ENCODE measurements around the gene KCNB1. TPM values are rescaled to one million over a fixed set of nuclear protein-coding genes. Genes with fewer than 3 reads are reported as not detected.

Gene KCNB1
- total RNA-seq, 1 experiment from 2014 or later: 0.09 TPM

DNA sequence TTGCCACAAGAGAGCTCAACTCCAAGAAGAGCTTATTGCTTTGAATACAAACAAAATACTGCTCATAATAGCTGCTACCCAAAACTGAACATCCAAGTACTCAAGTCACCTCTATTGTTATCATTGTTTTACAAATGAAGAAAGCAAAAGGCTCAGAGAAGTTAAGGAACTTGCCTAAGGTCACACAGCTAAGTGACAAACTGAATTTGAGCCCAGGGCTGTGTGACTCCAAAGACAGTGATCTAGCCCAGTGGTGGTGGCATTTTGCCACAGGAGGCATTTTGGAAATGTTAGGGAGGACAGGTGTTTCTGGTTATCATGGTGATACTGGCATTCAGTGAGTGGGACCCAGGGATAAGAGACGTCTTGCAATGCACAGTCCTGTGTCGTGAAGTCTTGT, 79.5 kb downstream of the KCNB1 start:
- peaks cover 12% of the 10 kb centered on the region; the same call in 1 of the 2 replicates for H3K9me3 ChIP-seq
- TF ChIP-seq, protein P1, sequence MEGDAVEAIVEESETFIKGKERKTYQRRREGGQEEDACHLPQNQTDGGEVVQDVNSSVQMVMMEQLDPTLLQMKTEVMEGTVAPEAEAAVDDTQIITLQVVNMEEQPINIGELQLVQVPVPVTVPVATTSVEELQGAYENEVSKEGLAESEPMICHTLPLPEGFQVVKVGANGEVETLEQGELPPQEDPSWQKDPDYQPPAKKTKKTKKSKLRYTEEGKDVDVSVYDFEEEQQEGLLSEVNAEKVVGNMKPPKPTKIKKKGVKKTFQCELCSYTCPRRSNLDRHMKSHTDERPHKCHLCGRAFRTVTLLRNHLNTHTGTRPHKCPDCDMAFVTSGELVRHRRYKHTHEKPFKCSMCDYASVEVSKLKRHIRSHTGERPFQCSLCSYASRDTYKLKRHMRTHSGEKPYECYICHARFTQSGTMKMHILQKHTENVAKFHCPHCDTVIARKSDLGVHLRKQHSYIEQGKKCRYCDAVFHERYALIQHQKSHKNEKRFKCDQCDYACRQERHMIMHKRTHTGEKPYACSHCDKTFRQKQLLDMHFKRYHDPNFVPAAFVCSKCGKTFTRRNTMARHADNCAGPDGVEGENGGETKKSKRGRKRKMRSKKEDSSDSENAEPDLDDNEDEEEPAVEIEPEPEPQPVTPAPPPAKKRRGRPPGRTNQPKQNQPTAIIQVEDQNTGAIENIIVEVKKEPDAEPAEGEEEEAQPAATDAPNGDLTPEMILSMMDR (IDR thresholded peaks at IDR 0.05; ENCODE audit: insufficient read depth in 1 of 2, low read depth in 1 of 2, low read length in 1 of 2, severe bottlenecking in 1 of 2, unreplicated experiment in 1 of 2): no peak
- H3K36me3 Mint-ChIP-seq (ENCODE audit: insufficient read depth, unreplicated experiment): no peaks in the 10 kb centered on the region
- no peaks in the 10 kb centered on the region for H3K27me3 ChIP-seq (replicated peaks; ENCODE audit: control insufficient read depth, insufficient read depth, low read length)
- no peak overlapping the region for H3K4me3 ChIP-seq (ENCODE audit: low read depth, low read length)
- no TSS peak for BruUV-seq (replicated peaks)
- no peaks in the 10 kb centered on the region for H3K4me1 ChIP-seq
- POLR2A ChIA-PET: no interaction called here
- no peak overlapping the region for H3K27ac Mint-ChIP-seq (ENCODE audit: unreplicated experiment)
- no peaks in the 10 kb centered on the region for H3K36me3 ChIP-seq (ENCODE audit: control insufficient read depth, insufficient read depth, low read length)
- H3K9me3 Mint-ChIP-seq (ENCODE audit: unreplicated experiment): peaks cover 25% of the 10 kb centered on the region
- H3K4me3 Mint-ChIP-seq (ENCODE audit: unreplicated experiment): no peak overlapping the region
- no peak for DNase-seq
- H3K27me3 Mint-ChIP-seq (ENCODE audit: insufficient read depth, unreplicated experiment): no peaks in the 10 kb centered on the region
- CTCF ChIA-PET: no interaction called here
- peaks cover 6% of the 10 kb centered on the region for H3K4me1 Mint-ChIP-seq (ENCODE audit: low read depth, unreplicated experiment)
- intact Hi-C loops (cut with micrococcal nuclease; ENCODE audit: unreplicated experiment): no loop called here

DNA sequence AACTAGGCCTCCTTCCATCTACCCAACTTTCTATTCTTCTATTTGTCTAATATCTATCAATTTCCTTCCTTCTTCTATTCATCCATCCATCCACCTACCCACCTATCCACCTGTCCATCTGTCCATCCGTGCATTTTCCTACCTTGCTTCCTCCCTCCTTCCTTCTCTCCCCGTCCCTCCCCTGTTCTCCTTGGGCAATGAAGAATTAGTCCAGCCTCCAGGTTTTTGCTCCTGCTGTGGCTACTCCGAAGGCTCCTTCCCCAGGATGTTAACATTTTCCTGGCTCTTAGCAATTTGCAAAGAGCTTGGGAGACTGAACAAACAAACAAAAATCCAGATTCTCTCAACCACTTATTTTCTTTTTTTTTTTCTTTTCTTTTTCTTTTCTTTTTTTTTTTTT, 81.6 kb downstream of the KCNB1 start:
- CTCF ChIA-PET: no interaction called here

DNA sequence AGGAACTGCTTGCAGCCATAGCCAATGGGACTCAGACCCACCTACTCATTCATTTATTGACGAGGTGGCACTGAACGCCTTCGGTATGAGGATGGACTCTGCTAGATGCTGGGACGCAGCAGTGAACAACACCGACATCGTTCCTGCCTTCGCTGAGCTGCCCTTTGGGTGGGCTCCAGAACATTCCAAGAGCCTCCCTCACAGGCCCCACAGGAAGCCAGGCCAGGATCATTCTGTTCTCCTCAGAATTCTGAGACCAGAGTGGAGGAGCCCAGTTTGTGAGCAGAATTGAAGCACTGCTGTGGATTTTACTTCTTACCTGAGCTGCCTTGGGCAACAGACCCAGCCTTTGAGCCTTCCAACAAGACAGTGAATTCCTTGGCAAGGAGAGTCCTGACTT, 82.1 kb downstream of the KCNB1 start:
- POLR2A ChIA-PET: no interaction called here
- Histone ChIP-seq H3K4me1 (no peaks in the 10 kb centered on the region), H3K4me3 (ENCODE audit: low read depth, low read length) (no peak overlapping the region), H3K36me3 (ENCODE audit: control insufficient read depth, insufficient read depth, low read length) (no peaks in the 10 kb centered on the region), H3K27me3 (replicated peaks; ENCODE audit: control insufficient read depth, insufficient read depth, low read length) (no peaks in the 10 kb centered on the region), H3K9me3 (peaks cover 12% of the 10 kb centered on the region; the same call in 1 of the 2 replicates)
- H3K4me3 Mint-ChIP-seq (ENCODE audit: unreplicated experiment): no peak overlapping the region
- no TSS peak for BruUV-seq (replicated peaks)
- peaks cover 2% of the 10 kb centered on the region for H3K27me3 Mint-ChIP-seq (ENCODE audit: insufficient read depth, unreplicated experiment)
- peaks cover 25% of the 10 kb centered on the region for H3K9me3 Mint-ChIP-seq (ENCODE audit: unreplicated experiment)
- TF ChIP-seq, protein P1 (IDR thresholded peaks at IDR 0.05; ENCODE audit: insufficient read depth in 1 of 2, low read depth in 1 of 2, low read length in 1 of 2, severe bottlenecking in 1 of 2, unreplicated experiment in 1 of 2): no peak
- no peak for DNase-seq
- H3K4me1 Mint-ChIP-seq (ENCODE audit: low read depth, unreplicated experiment): peaks cover 6% of the 10 kb centered on the region
- CTCF ChIA-PET: no interaction called here
- intact Hi-C loops (cut with micrococcal nuclease; ENCODE audit: unreplicated experiment): no loop called here
- no peaks in the 10 kb centered on the region for H3K36me3 Mint-ChIP-seq (ENCODE audit: insufficient read depth, unreplicated experiment)
- H3K27ac Mint-ChIP-seq (ENCODE audit: unreplicated experiment): no peak overlapping the region

More for the DNA sequence above, 81.6 kb downstream of the KCNB1 start:
- Histone ChIP-seq H3K9me3 (peaks cover 12% of the 10 kb centered on the region; the same call in 1 of the 2 replicates), H3K4me1 (no peaks in the 10 kb centered on the region), H3K27me3 (replicated peaks; ENCODE audit: control insufficient read depth, insufficient read depth, low read length) (no peaks in the 10 kb centered on the region), H3K36me3 (ENCODE audit: control insufficient read depth, insufficient read depth, low read length) (no peaks in the 10 kb centered on the region), H3K4me3 (ENCODE audit: low read depth, low read length) (no peak overlapping the region)
- Mint-ChIP-seq H3K4me1 (ENCODE audit: low read depth, unreplicated experiment) (peaks cover 6% of the 10 kb centered on the region), H3K4me3 (ENCODE audit: unreplicated experiment) (no peak overlapping the region), H3K27ac (ENCODE audit: unreplicated experiment) (no peak overlapping the region), H3K36me3 (ENCODE audit: insufficient read depth, unreplicated experiment) (no peaks in the 10 kb centered on the region), H3K9me3 (ENCODE audit: unreplicated experiment) (peaks cover 25% of the 10 kb centered on the region), H3K27me3 (ENCODE audit: insufficient read depth, unreplicated experiment) (no peaks in the 10 kb centered on the region)
- intact Hi-C loops (cut with micrococcal nuclease; ENCODE audit: unreplicated experiment): no loop called here
- DNase-seq: no peak
- BruUV-seq (replicated peaks): no TSS peak
- POLR2A ChIA-PET: no interaction called here
- TF ChIP-seq, protein P1 (IDR thresholded peaks at IDR 0.05; ENCODE audit: insufficient read depth in 1 of 2, low read depth in 1 of 2, low read length in 1 of 2, severe bottlenecking in 1 of 2, unreplicated experiment in 1 of 2): no peak

Data from Caco-2 (cell line).